Parathyroid adenoma (tissue), 2 donors: ENCODE measurements around the gene MAGI2.

Source experiments
- H2AFZ ChIP-seq: fragments of 300-600 bp; sonication (generic); one replicate; pipeline ENCODE4 v1.7.0; 2017; ENCODE audit warnings: antibody characterized with exemption, mild to moderate bottlenecking
- H3K27ac ChIP-seq: fragments of 300-600 bp; sonication (generic); one replicate; pipeline ENCODE4 v1.7.0; 2017
- H3K27me3 ChIP-seq: fragments of 300-600 bp; sonication (generic); one replicate; pipeline ENCODE4 v1.7.0; 2017; ENCODE audit warnings: low read length; ENCODE audit not compliant: control insufficient read depth, insufficient read depth
- H3K36me3 ChIP-seq: fragments of 300-600 bp; sonication (generic); one replicate; pipeline ENCODE4 v1.7.0; 2017; ENCODE audit warnings: low read length; ENCODE audit not compliant: control insufficient read depth, insufficient read depth
- H3K4me1 ChIP-seq: fragments of 300-600 bp; sonication (generic); one replicate; pipeline ENCODE4 v1.7.0; 2017; ENCODE audit warnings: control low read depth
- H3K4me2 ChIP-seq: fragments of 300-600 bp; sonication (generic); one replicate; pipeline ENCODE4 v1.7.0; 2017; ENCODE audit warnings: low read length
- H3K4me3 ChIP-seq: fragments of 300-600 bp; sonication (generic); one replicate; pipeline ENCODE4 v1.7.0; 2017; ENCODE audit warnings: low read depth, low read length
- H3K79me2 ChIP-seq: fragments of 300-600 bp; sonication (generic); one replicate; pipeline ENCODE4 v1.7.0; 2017; ENCODE audit warnings: control low read depth
- H3K9ac ChIP-seq: fragments of 300-600 bp; sonication (generic); one replicate; pipeline ENCODE4 v1.7.0; 2017; ENCODE audit warnings: mild to moderate bottlenecking
- H3K9me3 ChIP-seq: fragments of 300-600 bp; sonication (generic); one replicate; pipeline ENCODE4 v1.7.0; 2017; ENCODE audit warnings: low read length; ENCODE audit not compliant: control insufficient read depth
- TF ChIP-seq, protein P1 (sequence below): fragments of 300-600 bp; sonication (generic); IDR thresholded peaks from one replicate; pipeline ENCODE4 v1.7.0; 2017; ENCODE audit warnings: antibody characterized with exemption, mild to moderate bottlenecking
- donor health status: primary hyperparathyroidism.

Gene MAGI2

GRCh38 chr7:78081888-78082287, 1371.6 kb downstream of the MAGI2 start:
- H2AFZ ChIP-seq: no peak overlapping the region
- H3K27me3 ChIP-seq: no peaks in the 10 kb centered on the region
- H3K9ac ChIP-seq: no peak overlapping the region
- TF ChIP-seq, protein P1, sequence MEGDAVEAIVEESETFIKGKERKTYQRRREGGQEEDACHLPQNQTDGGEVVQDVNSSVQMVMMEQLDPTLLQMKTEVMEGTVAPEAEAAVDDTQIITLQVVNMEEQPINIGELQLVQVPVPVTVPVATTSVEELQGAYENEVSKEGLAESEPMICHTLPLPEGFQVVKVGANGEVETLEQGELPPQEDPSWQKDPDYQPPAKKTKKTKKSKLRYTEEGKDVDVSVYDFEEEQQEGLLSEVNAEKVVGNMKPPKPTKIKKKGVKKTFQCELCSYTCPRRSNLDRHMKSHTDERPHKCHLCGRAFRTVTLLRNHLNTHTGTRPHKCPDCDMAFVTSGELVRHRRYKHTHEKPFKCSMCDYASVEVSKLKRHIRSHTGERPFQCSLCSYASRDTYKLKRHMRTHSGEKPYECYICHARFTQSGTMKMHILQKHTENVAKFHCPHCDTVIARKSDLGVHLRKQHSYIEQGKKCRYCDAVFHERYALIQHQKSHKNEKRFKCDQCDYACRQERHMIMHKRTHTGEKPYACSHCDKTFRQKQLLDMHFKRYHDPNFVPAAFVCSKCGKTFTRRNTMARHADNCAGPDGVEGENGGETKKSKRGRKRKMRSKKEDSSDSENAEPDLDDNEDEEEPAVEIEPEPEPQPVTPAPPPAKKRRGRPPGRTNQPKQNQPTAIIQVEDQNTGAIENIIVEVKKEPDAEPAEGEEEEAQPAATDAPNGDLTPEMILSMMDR: no peak
- H3K9me3 ChIP-seq: no peaks in the 10 kb centered on the region
- H3K27ac ChIP-seq: no peak overlapping the region
- no peaks in the 10 kb centered on the region for H3K79me2 ChIP-seq
- H3K36me3 ChIP-seq: no peaks in the 10 kb centered on the region
- H3K4me3 ChIP-seq: no peak overlapping the region
- no peaks in the 10 kb centered on the region for H3K4me1 ChIP-seq
- H3K4me2 ChIP-seq: no peak overlapping the region

DNA sequence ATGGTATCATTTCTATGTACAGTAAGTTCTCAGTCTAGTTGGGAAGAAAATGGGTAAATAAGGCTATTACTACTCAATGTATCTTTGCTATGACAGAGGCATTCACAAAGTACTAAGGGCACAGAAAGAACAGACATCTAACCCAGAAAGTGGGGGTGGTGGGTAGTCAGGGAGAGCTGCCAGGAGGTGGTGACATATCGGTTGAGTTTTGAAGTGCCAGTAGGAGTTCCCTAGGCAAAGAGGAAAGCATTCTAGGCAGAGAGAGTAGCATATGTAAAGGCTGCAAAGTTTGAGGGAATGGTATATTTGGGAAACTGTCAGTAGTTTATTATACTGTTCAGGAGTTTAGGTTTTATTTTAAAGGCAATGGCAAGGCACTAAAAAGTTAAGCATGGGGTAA, 1372.1 kb downstream of the MAGI2 start:
- H2AFZ ChIP-seq: no peak overlapping the region
- no peaks in the 10 kb centered on the region for H3K79me2 ChIP-seq
- H3K27ac ChIP-seq: no peak overlapping the region
- TF ChIP-seq, protein P1: no peak
- no peak overlapping the region for H3K4me3 ChIP-seq
- H3K27me3 ChIP-seq: no peaks in the 10 kb centered on the region
- H3K4me2 ChIP-seq: no peak overlapping the region
- H3K9ac ChIP-seq: no peak overlapping the region
- H3K36me3 ChIP-seq: no peaks in the 10 kb centered on the region
- no peaks in the 10 kb centered on the region for H3K9me3 ChIP-seq
- no peaks in the 10 kb centered on the region for H3K4me1 ChIP-seq

DNA sequence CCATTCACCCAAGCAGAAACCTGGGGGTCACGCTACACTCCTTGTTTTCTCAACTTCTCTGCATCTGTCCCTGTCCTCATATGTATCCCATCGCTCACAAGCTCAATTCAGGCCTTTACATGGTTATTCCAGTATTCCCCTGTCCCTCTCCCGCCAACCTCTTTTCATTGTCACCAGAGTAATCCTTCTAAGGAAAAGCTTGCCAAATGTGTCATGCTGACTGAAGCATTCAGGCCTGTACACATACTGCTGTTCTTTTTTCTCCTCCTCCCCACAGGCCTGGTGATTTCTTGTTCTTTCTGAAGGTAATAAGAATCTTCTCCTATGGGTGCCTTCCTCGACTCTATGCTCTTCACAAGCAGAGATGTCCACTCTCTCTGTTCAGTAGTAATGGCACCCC, 1372.7 kb downstream of the MAGI2 start:
- no peaks in the 10 kb centered on the region for H3K79me2 ChIP-seq
- H3K9ac ChIP-seq: no peak overlapping the region
- TF ChIP-seq, protein P1: no peak
- H3K9me3 ChIP-seq: no peaks in the 10 kb centered on the region
- no peak overlapping the region for H2AFZ ChIP-seq
- H3K4me2 ChIP-seq: no peak overlapping the region
- H3K4me3 ChIP-seq: no peak overlapping the region
- H3K27ac ChIP-seq: no peak overlapping the region
- no peaks in the 10 kb centered on the region for H3K4me1 ChIP-seq
- H3K36me3 ChIP-seq: no peaks in the 10 kb centered on the region
- H3K27me3 ChIP-seq: no peaks in the 10 kb centered on the region

GRCh38 chr7:78080241-78080640, 1373.2 kb downstream of the MAGI2 start:
- TF ChIP-seq, protein P1: no peak
- H3K9ac ChIP-seq: no peak overlapping the region
- H2AFZ ChIP-seq: no peak overlapping the region
- no peaks in the 10 kb centered on the region for H3K36me3 ChIP-seq
- H3K27ac ChIP-seq: no peak overlapping the region
- H3K9me3 ChIP-seq: no peaks in the 10 kb centered on the region
- H3K4me2 ChIP-seq: no peak overlapping the region
- H3K27me3 ChIP-seq: no peaks in the 10 kb centered on the region
- no peak overlapping the region for H3K4me3 ChIP-seq
- H3K4me1 ChIP-seq: no peaks in the 10 kb centered on the region
- no peaks in the 10 kb centered on the region for H3K79me2 ChIP-seq

GRCh38 chr7:78074713-78075112, 1378.8 kb downstream of the MAGI2 start:
- H3K79me2 ChIP-seq: no peaks in the 10 kb centered on the region
- no peak overlapping the region for H3K9ac ChIP-seq
- TF ChIP-seq, protein P1: no peak
- H3K27me3 ChIP-seq: no peaks in the 10 kb centered on the region
- no peaks in the 10 kb centered on the region for H3K4me1 ChIP-seq
- H2AFZ ChIP-seq: no peak overlapping the region
- no peak overlapping the region for H3K4me3 ChIP-seq
- H3K27ac ChIP-seq: no peak overlapping the region
- no peaks in the 10 kb centered on the region for H3K9me3 ChIP-seq
- no peak overlapping the region for H3K4me2 ChIP-seq
- H3K36me3 ChIP-seq: no peaks in the 10 kb centered on the region
